Tibial nerve (tissue), 4 donors: ENCODE data around the gene DHRS11. TPM values are rescaled to one million over a fixed set of nuclear protein-coding genes. Genes with fewer than 3 reads are reported as not detected.

Source experiments
- DNase-seq, 2 donors: peaks; one replicate each; pipeline ENCODE4 v3.0.0-alpha.2; 2019; ENCODE audit warnings: low spot score in 2 of 2
- H3K27ac ChIP-seq, 4 donors: fragments of 200-600 bp; sonication (generic) in 3 of 4; one replicate each; pipeline ENCODE4 v1.5.1; 2017 to 2019; ENCODE audit warnings: mild to moderate bottlenecking in 1 of 4
- H3K27me3 ChIP-seq, 2 donors: fragments of 200-600 bp; sonication (generic) in 1 of 2; one replicate each; pipeline versions ENCODE4 v1.5.1 to v1.6.0; 2017 to 2019
- H3K36me3 ChIP-seq, 3 donors: fragments of 200-600 bp; sonication (generic); one replicate each; pipeline ENCODE4 v1.5.1; 2018 to 2019
- H3K4me1 ChIP-seq, 4 donors: fragments of 200-600 bp; sonication (generic) in 3 of 4; one replicate each; pipeline ENCODE4 v1.5.1; 2017 to 2019
- H3K4me3 ChIP-seq, 4 donors: fragments of 200-600 bp; sonication (generic) in 3 of 4; one replicate each; pipeline ENCODE4 v1.5.1; 2017 to 2019; ENCODE audit warnings: mild to moderate bottlenecking in 1 of 4, moderate library complexity in 1 of 4
- H3K9me3 ChIP-seq, 4 donors: fragments of 200-600 bp; sonication (generic) in 3 of 4; one replicate each; pipeline ENCODE4 v1.5.1; 2017 to 2019
- CTCF ChIP-seq, 5 experiments: fragments of 200-600 bp in 3 of 5; fragments of 450-650 bp in 2 of 5; sonication (generic) in 3 of 5; IDR thresholded peaks; one replicate each; pipeline ENCODE4 v1.5.1; 2016 to 2019; ENCODE audit warnings: antibody characterized with exemption in 5 of 5, mild to moderate bottlenecking in 3 of 5, moderate library complexity in 2 of 5
- EP300 ChIP-seq, 2 donors: sonication (generic); formaldehyde crosslinking; IDR thresholded peaks; one replicate each; pipeline ENCODE4 v1.6.1; 2017; ENCODE audit warnings: antibody characterized with exemption in 2 of 2, mild to moderate bottlenecking in 1 of 2
- POLR2A ChIP-seq, 2 donors: fragments of 450-650 bp; IDR thresholded peaks; one replicate each; pipeline ENCODE4 v1.6.1; 2017; ENCODE audit warnings: antibody characterized with exemption in 2 of 2, mild to moderate bottlenecking in 2 of 2, moderate library complexity in 2 of 2
- WGBS, 2 donors: methylation state at CpG; one replicate each; pipeline ENCODE4 v1.1.5; 2018; 5-methylcytosine and 5-hydroxymethylcytosine counted together
- total RNA-seq, 4 donors: library from RNA; depleted of rRNA; stranded (reverse); fragments of >200 nt; gene quantifications; one replicate each; pipeline ENCODE4 v1.1.0, GENCODE V29; 2016

DHRS11 gene
- total RNA-seq, 4 donors from 2014 or later, result 0.78 to 14.7 (median 6.9) TPM

GRCh38 chr17:36594626-36595401 lies 3.1 kb downstream of the DHRS11 start:
- WGBS, 2 donors, result 69 to 77% methylated on average over 10 to 13 of the region's 13 CpGs
- DNase-seq, result no peak

GRCh38 chr17:36597226-36597625 lies 5.5 kb downstream of the DHRS11 start:
- Histone ChIP-seq H3K36me3 (peaks cover 0 to 4% (median 0%) of the 10 kb centered on the region in 3 donors), H3K9me3 (no peaks in the 10 kb centered on the region), H3K27ac (peak overlapping the region in 1 of 4 donors; percentile 8), H3K4me3 (no peak overlapping the region), H3K27me3 (no peaks in the 10 kb centered on the region), H3K4me1 (peaks cover 0 to 28% (median 13%) of the 10 kb centered on the region in 4 donors)
- TF ChIP-seq CTCF (IDR thresholded peaks at IDR 0.05) (no peak), POLR2A (IDR thresholded peaks at IDR 0.05) (no peak), EP300 (IDR thresholded peaks at IDR 0.05) (no peak)
- DNase-seq, result no peak
- WGBS, 2 donors, result 87 to 93% methylated on average over 6 of the region's 6 CpGs

More at GRCh38 chr17:36594626-36595401, 3.1 kb downstream of the DHRS11 start:
- H3K4me3 ChIP-seq, result no peak overlapping the region
- peaks cover 0 to 4% (median 0%) of the 10 kb centered on the region in 3 donors for H3K36me3 ChIP-seq
- no peak overlapping the region for H3K27ac ChIP-seq
- H3K9me3 ChIP-seq, result no peaks in the 10 kb centered on the region
- peaks cover 0 to 23% (median 10%) of the 10 kb centered on the region in 4 donors for H3K4me1 ChIP-seq
- no peaks in the 10 kb centered on the region for H3K27me3 ChIP-seq
- TF ChIP-seq POLR2A (IDR thresholded peaks at IDR 0.05), result no peak
- no peak for TF ChIP-seq CTCF (IDR thresholded peaks at IDR 0.05)
- TF ChIP-seq EP300 (IDR thresholded peaks at IDR 0.05), result no peak

- H3K9me3 ChIP-seq, result no peaks in the 10 kb centered on the region
- H3K27me3 ChIP-seq, result no peaks in the 10 kb centered on the region
- TF ChIP-seq CTCF (IDR thresholded peaks at IDR 0.05), result no peak
- no peak for TF ChIP-seq POLR2A (IDR thresholded peaks at IDR 0.05)
- TF ChIP-seq EP300 (IDR thresholded peaks at IDR 0.05), result no peak
- no peak overlapping the region for H3K4me3 ChIP-seq
- H3K4me1 ChIP-seq, result peaks cover 0 to 28% (median 14%) of the 10 kb centered on the region in 4 donors
- H3K27ac ChIP-seq, result peak overlapping the region in 1 of 4 donors; percentile 8
- H3K36me3 ChIP-seq, result peaks cover 0 to 4% (median 0%) of the 10 kb centered on the region in 3 donors
- no peak for DNase-seq
- WGBS, 2 donors, result 83 to 90% methylated on average over 10 to 11 of the region's 11 CpGs
Observed at GRCh38 chr17:36597866-36598777, 6.4 kb downstream of the DHRS11 start.

GRCh38 chr17:36598951-36599401 lies 7.3 kb downstream of the DHRS11 start:
- WGBS, 2 donors, result 89% methylated on average over 11 to 13 of the region's 13 CpGs
- H3K4me1 ChIP-seq, result peaks cover 0 to 31% (median 15%) of the 10 kb centered on the region in 4 donors
- no peak overlapping the region for H3K27ac ChIP-seq
- H3K27me3 ChIP-seq, result no peaks in the 10 kb centered on the region
- no peaks in the 10 kb centered on the region for H3K9me3 ChIP-seq
- TF ChIP-seq EP300 (IDR thresholded peaks at IDR 0.05), result no peak
- no peak for TF ChIP-seq POLR2A (IDR thresholded peaks at IDR 0.05)
- no peak for TF ChIP-seq CTCF (IDR thresholded peaks at IDR 0.05)
- DNase-seq, result no peak
- peaks cover 0 to 4% (median 0%) of the 10 kb centered on the region in 3 donors for H3K36me3 ChIP-seq
- no peak overlapping the region for H3K4me3 ChIP-seq
